Caco-2 (cell line): Measurements from ENCODE around the gene ZNF260. TPM values are rescaled to one million over a fixed set of nuclear protein-coding genes. Genes with fewer than 3 reads are reported as not detected.

Experiments used
- BruUV-seq: library from RNA; stranded (reverse); fragments of 400-500 nt; replicated peaks from 2 replicates; lab custom pipeline; 2021; lab: Mats Ljungman, UMichigan
- CTCF ChIA-PET: fragments of 300-600 bp; sonication (Branson Sonifier 250); formaldehyde crosslinking; loops from one replicate; lab custom pipeline; 2022; ENCODE audit warnings: antibody characterized with exemption; lab: Charles Lee
- POLR2A ChIA-PET: fragments of 300-600 bp; sonication (Branson Sonifier 250); formaldehyde crosslinking; loops from one replicate; lab custom pipeline; 2022; ENCODE audit warnings: antibody characterized with exemption; lab: Charles Lee
- DNase-seq, 2 experiments: peaks; one replicate each; pipeline versions ENCODE4 v3.0.0 to v3.0.0-alpha.2; 2020 to 2022
- H3K27me3 ChIP-seq: replicated peaks from 2 replicates; pipeline ENCODE4 v1.6.0; 2011; ENCODE audit warnings: low read length; ENCODE audit not compliant: control insufficient read depth, insufficient read depth
- H3K36me3 ChIP-seq: 2 replicates; pipeline ENCODE4 v1.5.1; 2011; ENCODE audit warnings: low read length; ENCODE audit not compliant: control insufficient read depth, insufficient read depth
- H3K4me1 ChIP-seq: fragments of 250-450 bp; sonication (Bioruptor Pico); 2 replicates; pipeline ENCODE4 v1.5.1; 2020; ENCODE audit warnings: mild to moderate bottlenecking
- H3K4me3 ChIP-seq: 2 replicates; pipeline ENCODE4 v1.5.1; 2011; ENCODE audit warnings: low read depth, mild to moderate bottlenecking, control low read depth, low read length
- H3K9me3 ChIP-seq: fragments of 250-450 bp; sonication (Bioruptor Pico); 2 replicates; pipeline ENCODE4 v1.5.1; 2020; ENCODE audit warnings: mild to moderate bottlenecking, moderate library complexity
- H3K27ac Mint-ChIP-seq: one replicate; pipeline ENCODE4 v1.8.0; 2022; ENCODE audit warnings: mixed read lengths; ENCODE audit not compliant: unreplicated experiment
- H3K27me3 Mint-ChIP-seq: one replicate; pipeline ENCODE4 v1.8.0; 2022; ENCODE audit warnings: mixed read lengths; ENCODE audit not compliant: insufficient read depth, unreplicated experiment
- H3K36me3 Mint-ChIP-seq: one replicate; pipeline ENCODE4 v1.8.0; 2022; ENCODE audit warnings: mild to moderate bottlenecking, mixed read lengths; ENCODE audit not compliant: insufficient read depth, unreplicated experiment
- H3K4me1 Mint-ChIP-seq: one replicate; pipeline ENCODE4 v1.8.0; 2022; ENCODE audit warnings: low read depth, mixed read lengths; ENCODE audit not compliant: unreplicated experiment
- H3K4me3 Mint-ChIP-seq: one replicate; pipeline ENCODE4 v1.8.0; 2022; ENCODE audit warnings: mild to moderate bottlenecking, moderate library complexity, mixed read lengths; ENCODE audit not compliant: unreplicated experiment
- H3K9me3 Mint-ChIP-seq: one replicate; pipeline ENCODE4 v1.8.0; 2022; ENCODE audit warnings: mixed read lengths; ENCODE audit not compliant: unreplicated experiment
- CTCF ChIP-seq, 2 experiments: fragments of 200-600 bp in 1 of 2; IDR thresholded peaks; 1 replicate in 1 of 2; 2 replicates in 1 of 2; pipeline versions ENCODE4 v1.5.1 to v1.8.0; 2011 to 2022; ENCODE audit warnings: antibody characterized with exemption in 1 of 2, control low read depth in 1 of 2, inconsistent platforms in 1 of 2, low read depth in 1 of 2, low read length in 1 of 2, mild to moderate bottlenecking in 1 of 2, moderate library complexity in 1 of 2; ENCODE audit not compliant: insufficient read depth in 1 of 2, severe bottlenecking in 1 of 2, unreplicated experiment in 1 of 2
- intact Hi-C: fragments of 100-400 bp; cut with micrococcal nuclease; formaldehyde crosslinking; loops from one replicate; pipeline ENCODE4 v1.10.0; 2022; ENCODE audit not compliant: unreplicated experiment
- total RNA-seq: library from RNA; stranded (reverse); gene quantifications from 2 replicates; pipeline ENCODE4 v1.2.3, GENCODE V29; 2022

Gene ZNF260
- total RNA-seq, 1 experiment from 2014 or later = 13.2 TPM

GRCh38 chr19:36574741-36575140, 46.7 kb upstream of the ZNF260 start:
- Mint-ChIP-seq H3K9me3 (peaks cover 10% of the 10 kb centered on the region), H3K4me3 (peak overlapping the region; percentile 87), H3K27me3 (no peaks in the 10 kb centered on the region), H3K4me1 (peaks cover 25% of the 10 kb centered on the region), H3K36me3 (peaks cover 78% of the 10 kb centered on the region), H3K27ac (peak overlapping the region; percentile 93)
- H3K4me1 ChIP-seq = 0 out of 2 replicates have a peak, but pooled peaks cover 6% of the 10 kb centered on the region
- ChIA-PET CTCF (no interaction called here), POLR2A (no interaction called here)
- DNase-seq = no peak
- intact Hi-C loops = loop anchor here (5.0 to 10.0 kb wide), 2 partner anchors 200 to 362 kb away; partner anchors contain the start of genes ZNF565 and ZNF850
- H3K9me3 ChIP-seq = peaks cover 14% of the 10 kb centered on the region
- TF ChIP-seq CTCF (IDR thresholded peaks at IDR 0.05; ENCODE audit: insufficient read depth in 1 of 2, low read depth in 1 of 2, low read length in 1 of 2, severe bottlenecking in 1 of 2, unreplicated experiment in 1 of 2) = no peak
- no TSS peak for BruUV-seq
- peak overlapping the region; percentile 3; the same call in 1 of the 2 replicates for H3K4me3 ChIP-seq
- H3K36me3 ChIP-seq = peaks cover 5% of the 10 kb centered on the region
- no peaks in the 10 kb centered on the region for H3K27me3 ChIP-seq

GRCh38 chr19:36573895-36574720, 46.0 kb upstream of the ZNF260 start:
- H3K36me3 Mint-ChIP-seq = peaks cover 78% of the 10 kb centered on the region
- peaks cover 7% of the 10 kb centered on the region for H3K9me3 ChIP-seq
- TF ChIP-seq CTCF (IDR thresholded peaks at IDR 0.05; ENCODE audit: insufficient read depth in 1 of 2, low read depth in 1 of 2, low read length in 1 of 2, severe bottlenecking in 1 of 2, unreplicated experiment in 1 of 2) = no peak

More at GRCh38 chr19:36573895-36574720, 46.0 kb upstream of the ZNF260 start:
- peak in 1 of 2 experiments; percentile 2 for DNase-seq
- TSS peak; percentile 49 for BruUV-seq
- POLR2A ChIA-PET = interaction anchor here (0.9 to 1.9 kb wide), 4 partner anchors 34 to 359 kb away, joined by 3 to 28 read pairs (median 8); partner anchors contain the start of genes ZNF146, ZNF260 and ZNF566
- Histone ChIP-seq H3K4me3 (peak overlapping the region; percentile 74), H3K36me3 (peaks cover 7% of the 10 kb centered on the region), H3K27me3 (no peaks in the 10 kb centered on the region), H3K4me1 (0 out of 2 replicates have a peak, but pooled peaks cover 6% of the 10 kb centered on the region)
- H3K4me1 Mint-ChIP-seq = peaks cover 25% of the 10 kb centered on the region
- H3K27me3 Mint-ChIP-seq = no peaks in the 10 kb centered on the region
- H3K9me3 Mint-ChIP-seq = peaks cover 10% of the 10 kb centered on the region
- CTCF ChIA-PET = no interaction called here
- intact Hi-C loops = loop anchor here (1.0 to 10.0 kb wide), 6 partner anchors 46 to 362 kb away; partner anchors contain the start of genes ZNF260, ZNF461, ZNF565 and ZNF566
- H3K4me3 Mint-ChIP-seq = peak overlapping the region; percentile 87
- peak overlapping the region; percentile 93 for H3K27ac Mint-ChIP-seq
